ENCODE measurements around the gene OGDHL.

DNA sequence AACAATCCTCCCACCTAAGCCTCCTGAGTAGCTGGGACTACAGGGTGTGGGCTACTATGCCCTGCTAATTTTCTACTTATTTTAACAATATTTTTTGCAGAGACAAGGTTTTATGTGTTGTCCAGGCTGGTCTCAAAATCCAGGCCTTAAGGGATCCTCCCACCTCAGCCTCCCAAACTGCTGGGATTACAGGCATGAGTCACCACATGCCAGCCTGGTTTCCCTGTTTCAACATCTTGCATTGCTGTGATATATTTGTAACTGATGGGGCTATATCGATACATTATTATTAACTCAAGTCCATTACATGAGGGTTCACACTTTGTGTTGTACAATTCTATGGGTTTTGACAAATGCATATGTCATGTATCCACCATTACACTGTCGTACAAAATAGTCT, 41.9 kb upstream of the OGDHL start:
- TF ChIP-seq EZH2 (IDR thresholded peaks at IDR 0.05), result no peak
- no peak for TF ChIP-seq POLR2AphosphoS5 (IDR thresholded peaks at IDR 0.05; ENCODE audit: borderline replicate concordance, low read depth, low read length)
- TF ChIP-seq FOXP2 (optimal IDR thresholded peaks at IDR 0.05; ENCODE audit: control extremely low read depth, extremely low read length, insufficient read depth), result no peak
